Kidney (tissue), 14 donors: ENCODE measurements around the gene SLC22A4. TPM values are rescaled to one million over a fixed set of nuclear protein-coding genes. Genes with fewer than 3 reads are reported as not detected.

ENCODE experiments used
- DNase-seq, 5 donors: peaks; one replicate each; pipeline ENCODE4 v3.0.0-alpha.2; 2013 to 2020
- FAIRE-seq: peaks from 2 replicates; lab custom pipeline; 2012; peaks lifted over from hg19 to GRCh38; lab: Jason Lieb, UNC
- H3K27ac ChIP-seq, 2 donors: one replicate each; pipeline ENCODE4 v1.7.0; 2013; ENCODE audit warnings: low read depth in 2 of 2, low read length in 2 of 2, inconsistent platforms in 1 of 2
- H3K27me3 ChIP-seq: one replicate; pipeline ENCODE4 v1.7.1; 2013; ENCODE audit warnings: low read length, inconsistent platforms; ENCODE audit not compliant: control insufficient read depth, insufficient read depth
- H3K36me3 ChIP-seq, 3 donors: one replicate each; pipeline versions ENCODE4 v1.7.0 to v1.7.1; 2013; ENCODE audit warnings: low read length in 3 of 3, control low read depth in 1 of 3, inconsistent platforms in 1 of 3; ENCODE audit not compliant: insufficient read depth in 3 of 3, control insufficient read depth in 2 of 3
- H3K4me1 ChIP-seq, 3 donors: one replicate each; pipeline versions ENCODE4 v1.7.0 to v1.7.1; 2013; ENCODE audit warnings: low read length in 3 of 3, inconsistent platforms in 1 of 3, low read depth in 1 of 3; ENCODE audit not compliant: control insufficient read depth in 2 of 3, insufficient read depth in 2 of 3
- H3K4me3 ChIP-seq, 3 donors: one replicate each; pipeline versions ENCODE4 v1.7.0 to v1.8.1; 2013; ENCODE audit warnings: low read length in 3 of 3, control low read depth in 1 of 3, inconsistent platforms in 1 of 3
- H3K9ac ChIP-seq, 3 donors: one replicate each; pipeline versions ENCODE4 v1.7.0 to v1.7.1; 2013; ENCODE audit warnings: low read length in 3 of 3, control low read depth in 1 of 3, inconsistent platforms in 1 of 3
- H3K9me3 ChIP-seq, 3 donors: one replicate each; pipeline versions ENCODE4 v1.7.0 to v1.7.1; 2013; ENCODE audit warnings: low read length in 3 of 3, control low read depth in 1 of 3, inconsistent platforms in 1 of 3; ENCODE audit not compliant: control insufficient read depth in 2 of 3, insufficient read depth in 1 of 3
- intact Hi-C: fragments of 100-400 bp; cut with DNase I; formaldehyde crosslinking; loops from one replicate; pipeline ENCODE4 v1.11.1; 2022
- polyA plus RNA-seq: library from polyadenylated mRNA; stranded (reverse); fragments of 350-450 nt; fragmentation: Illumina TruSeq; extraction: RNeasy Lipid Tissue Mini Kit (QIAGEN cat#74804); gene quantifications from one replicate; pipeline ENCODE4 v1.2.3, GENCODE V29; 2014; ENCODE audit warnings: low read depth, low replicate concordance; ENCODE audit not compliant: insufficient read depth
- total RNA-seq: library from RNA; stranded (reverse); fragmentation: NEBNext Ultra II Directional; extraction: Animal tissue kit (Norgen Biotek cat#: 25700); gene quantifications from one replicate; pipeline ENCODE4 v1.2.1, GENCODE V29; 2021
- TF ChIP-seq, protein P1 (sequence below): IDR thresholded peaks from 3 replicates; pipeline ENCODE4 v1.5.1; 2012; ENCODE audit warnings: mild to moderate bottlenecking, moderate library complexity, borderline replicate concordance; ENCODE audit not compliant: insufficient read depth; ENCODE audit errors: extremely low read depth
- donor health status: control.
- donor health status: control.
- donor health status: control.
- donor health status: control.
- donor health status: control.
- donor health status: DM: yes; HTN: yes; CAD: no.
- donor health status: Normal renal cell carcinoma (clear cell type).

Gene SLC22A4
- total and polyA plus RNA-seq, 2 donors from 2014 or later = 2.4 to 7.6 TPM

- TF ChIP-seq, protein P1, sequence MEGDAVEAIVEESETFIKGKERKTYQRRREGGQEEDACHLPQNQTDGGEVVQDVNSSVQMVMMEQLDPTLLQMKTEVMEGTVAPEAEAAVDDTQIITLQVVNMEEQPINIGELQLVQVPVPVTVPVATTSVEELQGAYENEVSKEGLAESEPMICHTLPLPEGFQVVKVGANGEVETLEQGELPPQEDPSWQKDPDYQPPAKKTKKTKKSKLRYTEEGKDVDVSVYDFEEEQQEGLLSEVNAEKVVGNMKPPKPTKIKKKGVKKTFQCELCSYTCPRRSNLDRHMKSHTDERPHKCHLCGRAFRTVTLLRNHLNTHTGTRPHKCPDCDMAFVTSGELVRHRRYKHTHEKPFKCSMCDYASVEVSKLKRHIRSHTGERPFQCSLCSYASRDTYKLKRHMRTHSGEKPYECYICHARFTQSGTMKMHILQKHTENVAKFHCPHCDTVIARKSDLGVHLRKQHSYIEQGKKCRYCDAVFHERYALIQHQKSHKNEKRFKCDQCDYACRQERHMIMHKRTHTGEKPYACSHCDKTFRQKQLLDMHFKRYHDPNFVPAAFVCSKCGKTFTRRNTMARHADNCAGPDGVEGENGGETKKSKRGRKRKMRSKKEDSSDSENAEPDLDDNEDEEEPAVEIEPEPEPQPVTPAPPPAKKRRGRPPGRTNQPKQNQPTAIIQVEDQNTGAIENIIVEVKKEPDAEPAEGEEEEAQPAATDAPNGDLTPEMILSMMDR = no peak
- no peak for FAIRE-seq
- Histone ChIP-seq H3K9me3 (no peaks in the 10 kb centered on the region), H3K4me3 (no peak overlapping the region), H3K27ac (no peak overlapping the region), H3K36me3 (peaks cover 0 to 6% (median 2%) of the 10 kb centered on the region in 3 donors), H3K9ac (no peak overlapping the region), H3K4me1 (peaks cover 0 to 10% (median under 1%) of the 10 kb centered on the region in 3 donors), H3K27me3 (no peaks in the 10 kb centered on the region)
- intact Hi-C loops = no loop called here
- no peak for DNase-seq
Measured at GRCh38 chr5:132315529-132316067, 21.4 kb downstream of the SLC22A4 start.

DNA sequence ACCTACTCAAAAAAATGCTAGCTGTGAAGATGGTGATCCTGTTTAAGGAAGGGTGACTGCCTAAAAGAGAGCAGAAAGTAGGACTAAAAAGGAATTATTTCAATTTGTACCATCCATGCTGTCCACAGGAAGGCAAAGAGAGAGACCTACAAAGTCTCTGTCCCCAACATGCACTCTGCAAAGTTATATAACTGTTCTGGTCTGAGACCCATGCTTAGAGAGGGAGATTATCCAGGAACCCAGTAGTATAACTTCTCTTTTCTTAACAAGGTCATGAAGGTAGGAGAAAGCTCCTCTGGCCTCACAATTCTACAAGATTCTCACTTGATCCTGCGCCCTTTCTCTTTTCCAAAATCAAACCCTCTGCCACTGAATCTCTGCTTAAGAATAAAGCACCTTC, 25.8 kb downstream of the SLC22A4 start:
- no peak overlapping the region for H3K27ac ChIP-seq
- peaks cover 0 to 5% (median 3%) of the 10 kb centered on the region in 3 donors for H3K4me1 ChIP-seq
- H3K9me3 ChIP-seq = no peaks in the 10 kb centered on the region
- peaks cover 0 to 6% (median 0%) of the 10 kb centered on the region in 3 donors for H3K36me3 ChIP-seq
- DNase-seq (no peak), FAIRE-seq (no peak)
- no peak overlapping the region for H3K9ac ChIP-seq
- no peaks in the 10 kb centered on the region for H3K27me3 ChIP-seq
- TF ChIP-seq, protein P1 = no peak
- no peak overlapping the region for H3K4me3 ChIP-seq
- intact Hi-C loops = no loop called here

DNA sequence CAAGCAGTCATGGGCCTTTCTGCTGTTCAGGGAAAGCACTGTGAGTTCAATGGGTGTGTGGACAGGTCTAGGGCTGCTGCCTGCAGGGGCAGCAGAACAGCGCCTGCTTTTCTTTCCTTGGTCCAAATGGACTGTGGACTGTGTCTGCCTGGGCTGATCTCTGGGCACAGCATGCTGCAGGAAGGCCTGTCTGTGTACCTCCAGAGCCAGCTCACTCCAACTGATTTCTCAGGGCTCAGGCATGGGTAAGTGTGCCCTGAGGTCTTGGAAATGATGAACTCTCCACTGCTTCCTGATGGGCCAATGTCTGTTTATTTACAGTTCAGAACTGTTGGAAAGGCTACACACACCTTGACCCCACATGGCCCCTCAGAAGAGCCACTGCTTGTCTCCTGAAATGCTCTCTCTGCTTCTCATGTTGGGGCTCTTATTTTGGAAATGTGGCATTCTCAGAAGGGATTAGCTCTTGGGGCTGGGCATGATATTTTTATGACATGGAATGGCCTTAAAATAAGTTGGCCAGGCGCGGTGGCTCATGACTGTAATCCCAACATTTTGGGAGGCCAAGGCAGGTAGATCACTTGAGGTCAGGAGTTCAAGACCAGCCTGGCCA, 27.0 kb downstream of the SLC22A4 start:
- H3K36me3 ChIP-seq = peaks cover 0 to 6% (median 0%) of the 10 kb centered on the region in 3 donors
- H3K4me1 ChIP-seq = peaks cover 0 to 5% (median 3%) of the 10 kb centered on the region in 3 donors
- DNase-seq = no peak
- TF ChIP-seq, protein P1 = peak; percentile 23
- H3K9me3 ChIP-seq = no peaks in the 10 kb centered on the region
- FAIRE-seq = no peak
- H3K4me3 ChIP-seq = no peak overlapping the region
- no peaks in the 10 kb centered on the region for H3K27me3 ChIP-seq
- H3K27ac ChIP-seq = peak overlapping the region in 1 of 2 donors; percentile 29
- no peak overlapping the region for H3K9ac ChIP-seq
- intact Hi-C loops = no loop called here
